Measurements from ENCODE around the gene DRC7. TPM values are rescaled to one million over a fixed set of nuclear protein-coding genes. Genes with fewer than 3 reads are reported as not detected.

Gene DRC7, protein sequence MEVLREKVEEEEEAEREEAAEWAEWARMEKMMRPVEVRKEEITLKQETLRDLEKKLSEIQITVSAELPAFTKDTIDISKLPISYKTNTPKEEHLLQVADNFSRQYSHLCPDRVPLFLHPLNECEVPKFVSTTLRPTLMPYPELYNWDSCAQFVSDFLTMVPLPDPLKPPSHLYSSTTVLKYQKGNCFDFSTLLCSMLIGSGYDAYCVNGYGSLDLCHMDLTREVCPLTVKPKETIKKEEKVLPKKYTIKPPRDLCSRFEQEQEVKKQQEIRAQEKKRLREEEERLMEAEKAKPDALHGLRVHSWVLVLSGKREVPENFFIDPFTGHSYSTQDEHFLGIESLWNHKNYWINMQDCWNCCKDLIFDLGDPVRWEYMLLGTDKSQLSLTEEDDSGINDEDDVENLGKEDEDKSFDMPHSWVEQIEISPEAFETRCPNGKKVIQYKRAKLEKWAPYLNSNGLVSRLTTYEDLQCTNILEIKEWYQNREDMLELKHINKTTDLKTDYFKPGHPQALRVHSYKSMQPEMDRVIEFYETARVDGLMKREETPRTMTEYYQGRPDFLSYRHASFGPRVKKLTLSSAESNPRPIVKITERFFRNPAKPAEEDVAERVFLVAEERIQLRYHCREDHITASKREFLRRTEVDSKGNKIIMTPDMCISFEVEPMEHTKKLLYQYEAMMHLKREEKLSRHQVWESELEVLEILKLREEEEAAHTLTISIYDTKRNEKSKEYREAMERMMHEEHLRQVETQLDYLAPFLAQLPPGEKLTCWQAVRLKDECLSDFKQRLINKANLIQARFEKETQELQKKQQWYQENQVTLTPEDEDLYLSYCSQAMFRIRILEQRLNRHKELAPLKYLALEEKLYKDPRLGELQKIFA
- not detected in 2 replicates for total RNA-seq

DNA sequence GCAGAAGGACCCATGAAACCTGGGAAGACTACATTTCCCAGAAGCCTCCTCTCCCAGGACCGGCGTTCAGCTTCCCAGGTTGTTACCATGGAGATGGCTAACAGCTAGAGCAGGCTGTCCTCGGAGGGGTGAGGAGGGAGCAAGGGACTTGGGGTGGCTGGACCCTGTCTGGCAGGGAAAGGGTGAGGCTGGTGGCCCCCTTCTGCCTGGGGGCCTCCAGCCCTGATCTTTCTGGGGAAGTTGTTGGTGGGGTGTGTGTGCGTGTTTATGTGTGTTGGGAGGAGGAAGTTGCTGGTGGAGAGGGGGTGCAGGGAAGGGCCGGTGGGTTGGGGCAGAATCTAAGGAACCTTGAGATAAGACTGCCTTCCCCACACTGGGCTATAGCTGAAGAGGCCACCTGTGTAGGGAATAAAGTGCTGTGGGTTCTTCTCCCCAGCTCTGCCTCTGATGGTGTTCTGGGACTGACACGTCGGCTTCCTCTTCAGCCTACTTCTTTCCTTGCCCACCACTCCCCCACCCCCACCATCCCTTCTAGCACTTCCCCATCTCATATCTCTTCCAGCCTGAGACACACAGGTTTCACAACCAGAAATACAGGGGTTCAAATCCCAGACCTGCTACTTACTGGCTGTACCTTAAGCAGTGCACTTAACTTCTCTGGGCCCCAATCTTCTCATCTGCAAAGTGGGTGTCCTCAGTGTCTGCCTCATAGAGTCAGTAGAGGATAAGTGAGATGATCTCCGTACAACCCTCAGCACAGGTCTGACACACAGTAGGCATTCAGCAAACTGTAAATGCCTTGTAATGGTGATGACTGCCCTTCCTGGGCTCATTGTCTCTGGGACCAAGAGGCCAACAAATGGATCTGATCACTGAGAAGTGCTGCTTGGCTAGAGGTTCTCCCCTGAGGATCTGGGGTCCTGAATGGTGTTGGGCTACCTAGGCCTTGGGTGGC lies at the start of gene DRC7:
Gene DRC7, plus strand, starts transcription at position 82 of the 955 bp plus-strand sequence. CDS start 3,144 bp downstream, outside the sequence.

DNA sequence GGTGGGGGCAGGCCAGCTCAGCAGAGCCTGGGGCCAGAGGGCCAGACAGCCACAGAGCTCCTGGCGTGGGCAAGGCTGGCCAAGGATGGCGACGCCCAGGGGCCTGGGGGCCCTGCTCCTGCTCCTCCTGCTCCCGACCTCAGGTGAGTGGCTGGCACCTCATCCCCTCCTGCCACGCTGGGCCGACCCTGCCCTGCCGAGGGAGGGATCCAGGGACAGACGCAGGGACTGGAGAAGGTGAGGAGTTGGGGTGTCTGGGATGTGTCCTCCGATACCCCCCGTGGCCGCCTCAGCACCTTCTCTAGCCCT lies 26.4 kb upstream of the DRC7 start, which contains the start of gene ADGRG3:
Gene ADGRG3, plus strand, starts transcription at position 44 of the 309 bp plus-strand sequence. Its CDS starts 42 bp downstream, at position 86.

DNA sequence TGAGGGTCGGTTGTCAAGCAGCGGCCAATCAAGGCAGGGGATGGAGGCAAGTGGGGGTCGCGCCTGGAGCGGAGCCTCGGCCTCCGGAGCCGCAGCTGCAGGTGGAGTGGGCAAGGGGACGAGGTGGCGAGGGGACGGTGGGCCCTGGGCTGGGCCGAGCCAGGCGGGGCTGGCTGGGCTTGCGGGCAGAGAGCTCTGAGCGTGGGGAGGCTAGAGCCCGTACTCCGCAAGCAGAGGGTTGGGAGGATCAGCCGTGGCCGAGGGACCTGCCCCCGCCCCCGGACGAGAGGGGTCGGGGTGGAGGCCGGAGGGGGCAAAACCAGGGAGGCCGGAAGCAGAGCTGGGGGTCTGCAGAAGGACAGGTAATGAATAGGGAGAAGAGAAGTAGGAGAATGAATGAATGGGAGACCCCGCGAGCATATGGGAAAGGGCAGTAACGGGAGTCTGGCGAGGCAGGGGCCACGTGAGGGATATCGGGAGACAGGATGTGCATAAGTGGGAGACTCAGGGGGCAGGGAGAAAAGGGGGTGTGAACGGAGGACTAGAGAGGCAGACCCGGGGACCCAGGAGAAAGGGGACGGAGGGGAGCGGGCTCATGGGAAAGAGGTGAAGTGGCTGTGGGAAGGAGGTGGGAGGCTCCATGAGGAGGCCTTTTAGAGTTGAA lies 41.3 kb downstream of the DRC7 start, which contains the start of gene KATNB1:
Gene KATNB1, plus strand, starts transcription at position 16 of the 664 bp plus-strand sequence. CDS start 1,474 bp downstream, outside the sequence.

Other genes with a start within 250 kb of the DRC7 start
- gene CIAPIN1, start 247.4 kb upstream of the DRC7 start, total RNA-seq: 45.3 and 51.7 TPM in 2 replicates
- 38.3 and 48.1 TPM in 2 replicates for gene COQ9, start 247.3 kb upstream of the DRC7 start, total RNA-seq
- 82.1 and 107 TPM in 2 replicates for gene POLR2C, start 232.1 kb upstream of the DRC7 start, total RNA-seq
- gene DOK4, start 208.3 kb upstream of the DRC7 start, total RNA-seq: 12.7 and 14.5 TPM in 2 replicates
- gene CCDC102A, start 158.2 kb upstream of the DRC7 start, total RNA-seq: 5.4 and 5.8 TPM in 2 replicates
- not detected in 2 replicates for gene ADGRG5, start 152.2 kb upstream of the DRC7 start, total RNA-seq
- gene ADGRG1, start 66.2 kb upstream of the DRC7 start, total RNA-seq: 66.5 and 85.0 TPM in 2 replicates
- not detected in 2 replicates for gene ADGRG3, start 26.5 kb upstream of the DRC7 start, total RNA-seq
- gene KATNB1, start 41.0 kb downstream of the DRC7 start, total RNA-seq: 27.6 and 35.7 TPM in 2 replicates
- 28.2 and 41.1 TPM in 2 replicates for gene KIFC3, start 107.7 kb downstream of the DRC7 start, total RNA-seq